NCI-H345 treated with DMSO at 0.1 percent for 48 hours (cell line): ENCODE results near the gene IFI30.
"Not testable (repeated sequence)": the region's sequence is repeated elsewhere in the genome, so short reads cannot be mapped to it uniquely, and the experiment has no call there.

Experiments used
- DNase-seq: peaks from one replicate; lab custom pipeline; 2025; ENCODE audit not compliant: unreplicated experiment; lab: John Stamatoyannopoulos, UW

The IFI30 gene

GRCh38 chr19:18152442-18152816 lies 21.2 kb upstream of the IFI30 start:
- DNase-seq: peak; percentile 68

- DNase-seq: peak; percentile 89
These were observed 20.6 kb upstream of the IFI30 start, which contains the start of gene PIK3R2 for GRCh38 chr19:18152817-18153555. TSS of gene PIK3R2 (plus strand) at chr19:18153163. CDS start at chr19:18155880, 2,717 bp downstream.

- DNase-seq: no peak
These were observed 20.0 kb upstream of the IFI30 start for GRCh38 chr19:18153556-18154134.

- no peak for DNase-seq
These were observed 18.2 kb upstream of the IFI30 start for GRCh38 chr19:18155095-18156087.

GRCh38 chr19:18156268-18156667 lies 17.3 kb upstream of the IFI30 start:
- no peak for DNase-seq

DNA sequence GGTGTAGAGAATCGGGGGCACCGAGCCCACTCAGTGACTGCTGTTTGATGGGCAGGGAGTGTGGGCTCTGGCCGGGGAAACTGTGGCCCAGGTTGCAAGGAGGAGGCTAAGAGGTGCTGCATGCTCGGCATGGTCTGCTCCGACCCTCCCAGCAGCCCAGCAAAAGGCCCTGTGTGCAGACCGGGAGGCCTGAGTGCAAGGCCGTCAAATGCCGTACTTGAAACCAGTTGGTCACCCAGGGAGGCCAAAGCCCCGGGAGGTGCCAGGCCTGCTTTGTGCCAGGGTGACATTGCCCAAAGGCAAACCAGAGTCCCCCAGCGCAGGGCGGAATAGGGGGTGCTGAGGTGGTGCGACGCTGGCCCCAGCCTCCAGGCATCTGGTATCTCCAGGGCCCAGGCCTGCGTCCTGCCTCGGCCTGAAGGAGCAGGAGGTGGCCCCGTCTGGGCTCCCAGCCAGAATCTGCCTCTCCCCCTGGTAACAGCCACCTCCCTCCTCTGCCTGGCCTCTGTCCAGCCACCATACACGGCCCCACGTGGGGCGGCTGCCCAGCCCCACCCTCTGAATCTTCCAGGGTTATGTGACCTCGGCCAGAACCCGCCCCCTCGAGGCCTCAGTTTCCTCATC lies 16.7 kb upstream of the IFI30 start:
- DNase-seq: peak; percentile 46

GRCh38 chr19:18157465-18158063 lies 16.0 kb upstream of the IFI30 start:
- DNase-seq: peak; percentile 55

DNA sequence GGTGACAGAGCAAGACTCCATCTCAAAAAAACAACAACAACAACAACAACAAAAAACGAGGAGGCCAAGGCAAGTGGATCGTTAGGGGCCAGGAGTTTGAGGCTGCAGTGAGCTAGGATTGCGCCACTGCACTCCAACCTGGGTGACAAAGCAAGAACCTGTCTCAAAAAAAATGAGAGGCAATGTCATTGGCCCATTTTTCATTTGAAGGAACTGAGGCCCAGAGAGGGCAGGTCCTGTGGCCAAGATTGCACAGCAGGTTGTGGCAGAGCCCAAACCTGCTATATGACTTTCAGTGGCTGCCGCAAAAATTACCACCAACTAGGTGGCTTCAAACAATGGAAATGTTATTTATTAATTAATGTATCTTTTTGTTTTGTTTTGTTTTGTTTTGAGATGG lies 15.1 kb upstream of the IFI30 start:
- no peak for DNase-seq

- not testable (repeated sequence) for DNase-seq
These were observed 14.5 kb upstream of the IFI30 start for GRCh38 chr19:18159059-18159616.

GRCh38 chr19:18159810-18160209 lies 13.8 kb upstream of the IFI30 start:
- DNase-seq: no peak

DNA sequence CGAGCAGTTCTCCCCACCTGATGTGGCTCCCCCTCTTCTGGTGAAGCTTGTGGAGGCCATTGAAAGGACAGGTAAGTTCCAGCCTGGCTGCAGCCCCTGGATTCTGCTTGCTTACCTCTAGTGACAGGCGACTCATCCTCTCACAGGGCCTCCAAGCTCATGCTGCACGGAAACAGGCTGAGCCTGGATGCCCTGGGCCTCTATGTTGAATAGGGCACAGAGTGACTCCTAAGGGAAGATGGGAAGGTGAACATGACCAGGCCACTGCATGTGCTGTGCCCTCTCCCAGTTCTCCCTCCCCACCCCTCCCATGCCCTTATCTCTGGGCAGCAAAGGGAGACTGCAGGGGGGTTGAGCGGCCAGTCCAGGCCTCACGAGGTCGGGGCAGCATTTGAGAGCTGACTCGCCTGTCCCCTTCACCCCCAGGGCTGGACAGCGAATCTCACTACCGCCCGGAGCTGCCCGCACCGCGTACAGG lies 13.1 kb upstream of the IFI30 start:
- DNase-seq: no peak

GRCh38 chr19:18160971-18161635 lies 12.5 kb upstream of the IFI30 start:
- no peak for DNase-seq

GRCh38 chr19:18161636-18162002 lies 12.0 kb upstream of the IFI30 start:
- DNase-seq: no peak

DNA sequence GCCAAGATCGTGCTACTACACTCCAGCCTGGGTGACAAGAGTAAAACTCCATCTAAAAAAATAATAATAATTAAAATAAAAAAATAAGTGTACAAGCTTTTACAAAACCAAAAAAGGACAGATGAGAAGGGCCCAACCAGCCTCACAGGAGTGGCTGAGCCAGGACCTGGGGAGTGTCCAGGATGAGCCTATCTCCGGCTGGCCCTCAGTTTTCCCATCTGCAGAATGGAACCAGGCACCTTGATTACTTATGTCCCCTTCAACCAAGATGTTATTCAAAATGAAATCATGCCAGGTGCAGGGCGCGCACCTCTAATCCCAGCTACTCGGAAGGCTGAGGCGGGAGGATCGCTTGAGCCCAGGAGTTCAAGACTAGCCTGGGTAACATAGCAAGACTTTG lies 9.5 kb upstream of the IFI30 start:
- no peak for DNase-seq

DNA sequence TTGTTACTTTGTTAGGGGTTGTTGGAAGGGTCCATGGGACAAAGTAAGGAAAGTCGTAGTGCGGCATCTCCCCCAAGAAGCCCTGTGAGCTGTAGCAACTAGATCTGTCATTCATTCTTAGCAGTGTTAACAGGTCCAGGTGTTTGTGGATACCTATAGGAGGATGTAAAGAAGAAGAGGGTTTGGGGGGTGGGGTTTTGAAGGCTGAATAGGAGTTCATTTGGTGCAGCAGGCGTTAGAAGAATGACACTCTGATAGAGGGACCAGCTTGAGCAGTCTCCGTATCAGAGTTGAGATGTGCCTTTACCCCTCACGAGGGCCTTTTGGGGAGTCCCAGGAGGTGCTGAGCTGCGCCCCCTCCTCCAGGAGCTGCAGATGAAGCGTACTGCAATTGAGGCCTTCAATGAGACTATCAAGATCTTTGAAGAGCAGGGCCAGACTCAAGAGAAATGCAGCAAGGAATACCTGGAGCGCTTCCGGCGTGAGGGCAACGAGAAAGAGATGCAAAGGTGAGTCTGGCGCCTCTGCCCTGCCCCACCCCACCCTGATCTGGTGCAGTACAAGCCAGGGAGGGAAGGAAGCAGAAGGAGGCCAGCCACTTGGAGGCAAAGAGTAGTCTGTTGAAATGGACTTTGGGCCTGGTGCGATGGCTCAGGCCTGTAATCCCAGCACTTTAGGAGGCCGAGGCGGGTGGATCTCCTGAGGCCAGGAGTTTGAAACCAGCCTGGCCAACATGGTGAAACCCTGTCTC lies 7.6 kb upstream of the IFI30 start:
- DNase-seq: no peak

GRCh38 chr19:18167011-18167410 lies 6.6 kb upstream of the IFI30 start:
- no peak for DNase-seq

GRCh38 chr19:18167975-18168645 lies 5.5 kb upstream of the IFI30 start:
- no peak for DNase-seq

GRCh38 chr19:18168673-18169381 lies 4.8 kb upstream of the IFI30 start:
- no peak for DNase-seq
